Limb (tissue), 2 donors: ENCODE measurements around the gene SLC5A11.
"Not testable (repeated sequence)": the region's sequence is repeated elsewhere in the genome, so short reads cannot be mapped to it uniquely, and the experiment has no call there.

ENCODE experiments used
- DNase-seq, 2 donors: peaks; one replicate each; pipeline ENCODE4 v3.0.0-alpha.2; 2016; ENCODE audit errors: extremely low spot score in 2 of 2

The SLC5A11 gene

DNA sequence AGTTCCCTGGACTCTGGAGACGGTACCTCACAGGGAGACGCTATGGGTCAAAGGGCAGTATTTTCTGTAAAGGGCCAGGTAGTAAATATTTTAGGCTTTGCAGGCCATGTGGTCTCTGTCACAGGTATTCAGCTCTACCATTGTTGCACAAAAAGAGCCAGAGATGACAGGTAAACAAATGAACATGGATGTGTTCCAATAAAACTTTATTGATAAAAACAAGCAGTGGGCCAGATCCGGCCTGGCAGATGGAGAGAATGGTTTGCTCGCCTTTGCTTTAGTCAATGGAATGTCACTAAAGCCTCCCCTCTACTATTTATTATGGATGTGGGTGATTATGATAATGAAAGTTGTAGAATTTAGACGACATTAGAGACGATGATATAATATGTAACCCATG lies 8.9 kb upstream of the SLC5A11 start:
- no peak for DNase-seq

DNA sequence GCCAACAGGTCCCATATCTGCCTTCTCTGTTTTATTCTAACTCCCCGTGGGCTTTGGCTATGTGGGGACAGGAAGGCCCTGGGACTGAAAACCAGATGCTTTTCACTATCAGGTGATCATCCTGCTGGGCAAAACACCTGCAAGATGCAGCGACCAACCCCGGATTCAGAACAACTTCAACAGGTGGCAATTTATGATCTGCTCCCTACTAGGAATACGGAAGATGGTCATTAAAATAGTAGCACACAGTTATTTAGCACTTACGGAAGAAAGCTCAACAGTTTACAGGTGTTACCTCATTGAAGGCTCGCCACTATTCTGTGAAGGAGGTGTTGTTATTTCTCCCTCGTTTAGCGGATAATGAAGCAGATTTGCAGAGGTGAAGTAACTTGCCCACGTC lies 7.8 kb upstream of the SLC5A11 start:
- no peak for DNase-seq

DNA sequence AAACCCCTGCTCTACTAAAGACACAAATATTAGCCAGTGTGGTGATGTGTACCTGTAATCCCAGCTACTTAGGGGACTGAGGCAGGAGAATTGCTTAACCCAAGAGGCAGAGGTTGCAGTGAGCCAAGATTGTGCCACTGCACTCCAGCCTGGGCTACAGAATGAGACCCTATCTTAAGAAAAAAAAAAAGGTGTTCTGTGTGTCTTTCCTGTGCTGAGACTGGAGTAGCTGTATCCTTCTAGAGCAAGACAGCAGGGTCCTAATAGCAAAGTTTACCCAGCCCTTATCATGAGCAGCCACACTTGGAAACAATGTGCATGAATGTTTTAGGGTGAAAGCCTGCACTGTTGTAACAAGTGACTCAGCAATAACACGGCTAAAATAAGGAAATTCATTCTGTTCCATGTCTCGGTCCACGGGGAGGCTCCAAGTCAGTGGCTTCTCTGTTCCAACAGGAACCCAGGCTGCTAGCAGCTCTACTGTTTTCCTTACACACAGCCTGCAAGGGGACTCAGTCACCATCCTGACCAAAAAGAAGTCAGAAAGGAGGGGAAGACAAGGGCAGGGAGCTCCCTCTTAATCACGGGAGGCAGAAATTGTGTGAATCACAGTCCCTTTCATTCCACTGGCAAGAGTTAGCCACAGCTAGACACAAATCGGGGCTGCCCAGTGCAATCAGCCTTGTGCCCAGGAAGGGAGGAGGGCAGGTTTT lies 7.1 kb upstream of the SLC5A11 start:
- no peak for DNase-seq

DNA sequence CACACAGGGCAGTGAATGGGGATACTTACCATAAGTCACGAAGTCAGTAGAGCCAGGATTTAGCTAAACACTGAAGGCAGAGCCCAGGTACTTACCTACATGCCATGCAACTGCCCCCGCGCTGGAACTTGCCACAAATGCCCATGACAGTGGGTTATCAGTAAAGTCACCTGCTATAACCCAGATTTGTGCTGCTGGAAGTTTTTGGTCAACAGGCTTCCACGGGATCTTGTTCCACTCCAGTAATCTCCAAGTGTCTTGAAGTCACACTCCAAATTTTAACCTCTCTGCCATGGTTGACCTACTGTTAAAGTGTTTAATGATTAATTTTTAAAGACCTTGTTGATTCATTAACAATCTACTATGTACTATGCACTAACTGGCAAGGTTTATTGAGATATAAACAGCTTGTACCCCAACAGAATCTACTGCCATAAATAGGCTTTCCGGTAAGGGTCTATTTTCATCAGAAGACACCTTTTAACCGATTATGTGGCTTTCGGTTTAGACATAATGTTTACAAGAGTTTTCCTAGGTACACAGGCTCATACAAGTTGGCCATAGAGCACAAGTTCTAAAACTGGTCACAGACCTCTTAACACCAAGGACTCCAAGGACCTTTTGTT lies 6.3 kb upstream of the SLC5A11 start:
- DNase-seq, result no peak

DNA sequence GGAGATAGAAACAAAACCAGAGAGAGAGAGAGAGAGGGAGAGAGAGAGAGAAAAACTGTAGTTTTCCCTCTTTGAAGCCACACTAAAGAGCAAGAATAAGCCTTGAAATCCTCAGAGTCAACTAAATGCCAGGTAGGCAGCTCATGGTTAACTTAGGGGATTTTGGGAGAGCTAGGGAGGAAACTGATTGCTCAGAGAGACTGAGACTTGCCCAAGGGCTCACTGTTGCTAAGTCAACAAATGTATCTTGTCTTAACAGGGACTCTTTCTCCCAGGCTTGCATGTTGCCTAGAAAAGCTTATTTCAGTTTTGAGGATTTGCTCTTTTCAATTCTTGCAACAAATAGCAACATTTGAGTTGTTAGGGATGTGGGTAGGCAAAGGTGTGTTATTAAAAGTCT lies 4.5 kb upstream of the SLC5A11 start:
- DNase-seq, result no peak

DNA sequence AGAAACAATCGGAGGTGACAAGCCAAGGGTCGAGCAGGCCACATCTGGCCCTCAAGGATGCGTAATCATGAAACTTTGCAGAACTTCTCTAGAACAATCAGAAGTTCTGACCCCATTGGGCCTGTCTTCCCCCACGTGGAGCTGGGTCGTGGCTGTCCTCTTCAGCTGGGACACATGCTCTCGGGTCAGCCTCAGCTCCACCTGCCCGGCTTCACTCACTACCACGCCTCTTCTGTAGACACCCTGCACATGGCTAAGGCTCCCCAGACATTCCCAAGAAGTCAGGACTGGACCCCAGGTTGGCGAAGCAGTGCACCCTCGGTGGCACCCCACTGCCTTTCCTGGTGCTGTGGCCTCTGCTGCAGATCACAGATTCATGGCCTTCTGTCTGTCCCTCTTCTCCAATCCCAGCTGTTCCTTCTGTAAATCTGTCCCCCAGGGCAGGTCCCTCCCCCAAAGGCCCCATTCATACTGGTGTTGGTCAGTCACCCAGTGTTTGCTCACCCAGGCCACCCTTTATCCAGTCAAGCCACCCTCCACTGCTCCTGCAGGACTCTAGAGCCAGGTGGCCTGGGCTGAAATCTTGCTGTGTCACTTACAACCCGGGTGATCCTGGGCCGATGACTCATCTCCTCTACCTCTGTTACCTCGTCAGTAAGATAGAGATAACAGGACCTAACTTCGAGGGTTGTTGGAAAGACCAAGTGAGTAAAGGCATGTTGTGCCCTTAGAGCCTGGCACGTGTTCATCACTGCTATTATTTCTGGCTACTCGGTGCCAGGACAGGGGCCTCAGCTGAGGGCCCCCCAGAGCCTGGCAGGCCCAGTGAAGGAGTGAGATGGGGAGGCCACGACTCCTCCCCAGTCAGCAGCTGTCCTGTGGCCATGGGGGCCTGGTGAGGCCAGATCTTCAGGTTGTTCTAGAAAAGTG lies 1.4 kb upstream of the SLC5A11 start:
- no peak for DNase-seq

DNA sequence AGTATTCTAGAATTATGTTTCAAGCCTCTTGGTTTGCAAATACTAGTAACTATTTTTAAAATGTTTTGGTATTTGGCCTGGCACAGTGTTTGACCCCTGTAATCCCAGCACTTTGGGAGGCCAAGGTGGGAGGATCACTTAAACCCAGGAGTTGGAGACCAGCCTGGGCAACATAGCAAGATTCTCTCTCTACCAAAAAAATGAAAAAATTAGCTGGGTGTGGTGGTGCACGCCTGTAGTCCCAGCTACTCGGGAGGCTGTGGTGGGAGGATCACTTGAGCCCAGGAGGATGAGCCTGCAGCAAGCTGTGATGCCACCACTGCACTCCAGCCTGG lies 765 bp upstream of the SLC5A11 start:
- not testable (repeated sequence) for DNase-seq

DNA sequence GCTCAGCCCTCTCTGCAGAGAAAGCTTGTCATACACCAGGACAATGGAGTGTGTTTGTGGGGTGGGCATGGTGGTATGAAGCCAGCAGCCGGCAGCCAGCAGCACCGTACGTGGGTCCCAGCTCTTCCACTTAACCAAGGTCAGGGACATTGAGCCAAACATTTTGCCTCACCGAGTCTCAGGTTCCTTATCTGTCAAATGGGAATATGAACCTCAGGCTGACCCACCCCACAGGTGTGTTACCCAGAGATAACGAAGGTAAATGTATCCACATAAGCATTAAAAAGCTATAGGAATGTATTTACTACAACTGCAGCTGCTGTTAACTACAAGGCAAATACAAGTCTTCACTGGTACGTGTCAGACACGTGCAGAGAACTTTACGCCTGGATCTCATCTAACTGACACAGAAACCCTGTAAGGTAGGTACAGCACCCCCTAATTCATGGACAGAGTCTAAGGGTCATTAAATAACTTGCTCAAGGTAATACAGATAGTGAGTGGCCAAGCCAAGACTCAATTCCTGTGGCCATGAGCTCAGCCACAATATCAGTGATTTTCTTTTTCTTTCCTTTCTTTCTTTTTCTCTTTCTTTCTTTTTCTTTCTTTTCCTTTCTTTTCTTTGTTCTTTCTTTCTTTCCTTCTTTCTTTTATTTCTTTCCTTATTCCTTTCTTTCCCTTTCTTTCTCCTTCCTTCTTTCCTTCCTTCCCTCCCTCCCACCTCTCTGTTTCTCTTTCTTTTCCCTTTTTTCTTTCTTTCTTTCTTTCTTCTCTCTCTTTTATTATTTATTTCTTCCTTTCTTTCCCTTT lies 990 bp downstream of the SLC5A11 start:
- DNase-seq, result no peak

DNA sequence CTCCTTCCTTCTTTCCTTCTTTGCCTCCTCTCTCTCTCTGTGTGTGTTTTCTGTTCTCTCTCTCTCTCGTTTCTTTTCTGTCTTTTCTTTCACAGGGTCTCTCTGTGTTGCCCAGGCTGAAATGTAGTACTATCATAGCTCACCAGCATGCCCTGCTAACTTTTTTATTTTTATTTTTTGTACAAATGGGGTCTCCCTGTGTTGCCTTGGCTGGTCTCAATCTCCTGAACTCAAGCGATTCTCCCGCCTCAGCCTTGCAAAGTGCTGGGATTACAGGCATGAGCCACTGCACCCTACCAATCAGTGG lies 1.5 kb downstream of the SLC5A11 start:
- no peak for DNase-seq

DNA sequence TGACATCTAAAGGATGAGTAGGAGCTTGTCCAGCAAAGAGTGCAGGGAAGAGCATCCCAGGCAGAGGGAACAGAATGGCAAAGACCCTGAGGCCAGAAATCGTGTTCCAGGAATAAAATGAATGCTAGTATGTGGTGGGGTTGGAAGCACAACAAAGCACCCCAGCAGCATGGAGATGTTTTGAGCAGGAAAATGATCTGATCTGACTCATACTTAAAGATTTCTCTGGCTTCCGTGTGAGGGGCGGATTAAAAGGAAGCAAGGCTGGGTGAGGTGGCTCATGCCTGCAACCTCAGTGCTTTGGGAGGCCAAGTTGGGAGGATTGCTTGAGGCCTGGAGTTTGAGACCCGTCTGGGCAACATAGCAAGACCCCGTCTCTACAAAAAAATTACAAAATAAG lies 2.3 kb downstream of the SLC5A11 start:
- DNase-seq, result no peak

DNA sequence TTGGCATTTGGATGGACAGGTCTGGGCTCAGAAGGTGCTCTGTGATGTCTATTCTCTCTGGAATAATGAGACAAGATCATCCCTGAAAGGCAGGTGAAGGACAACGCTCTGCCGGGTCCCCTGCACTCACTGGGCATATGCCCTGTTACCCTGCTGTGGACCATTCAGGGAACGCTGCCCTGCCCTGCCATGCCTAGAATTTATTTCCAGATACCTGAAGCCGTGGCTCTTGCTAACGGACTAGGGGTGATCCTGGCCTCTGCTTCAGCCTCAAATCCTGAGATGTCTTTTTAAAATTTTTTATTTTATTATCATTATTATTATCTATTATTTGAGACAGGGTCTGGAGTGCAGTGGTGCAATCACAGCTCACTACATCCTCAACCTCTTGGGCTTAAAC lies 3.9 kb downstream of the SLC5A11 start:
- no peak for DNase-seq

DNA sequence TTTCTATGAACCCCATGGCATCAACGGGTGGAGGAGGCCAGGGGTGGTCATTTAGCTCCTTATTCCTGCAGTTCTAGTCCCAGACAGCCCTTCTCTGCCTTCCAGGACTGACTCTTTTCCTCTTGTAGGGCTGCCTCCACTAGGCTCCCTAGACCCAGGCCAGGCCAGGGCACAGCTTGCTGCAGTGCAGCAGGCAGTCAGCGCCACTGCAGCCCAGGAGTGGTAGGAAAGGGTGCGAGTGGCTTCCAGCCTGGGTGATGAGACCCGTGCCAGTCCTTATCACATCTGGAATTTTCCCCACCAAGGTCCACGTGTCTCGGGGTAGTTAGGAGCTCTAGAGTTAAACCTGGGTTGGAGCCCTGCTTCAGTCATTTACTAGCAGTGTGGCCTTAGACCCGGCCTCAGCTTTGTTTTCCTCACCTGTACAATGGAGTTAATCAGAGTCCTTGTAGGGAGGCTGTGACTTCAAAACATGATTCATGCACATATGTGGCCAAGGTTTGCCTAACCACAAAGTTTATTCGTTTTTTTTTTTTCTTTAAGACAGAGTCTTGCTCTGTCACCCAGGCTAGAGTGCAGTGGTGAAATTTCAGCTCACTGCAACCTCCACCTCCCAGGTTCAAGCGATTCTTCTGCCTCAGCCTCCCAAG lies 4.7 kb downstream of the SLC5A11 start:
- no peak for DNase-seq

DNA sequence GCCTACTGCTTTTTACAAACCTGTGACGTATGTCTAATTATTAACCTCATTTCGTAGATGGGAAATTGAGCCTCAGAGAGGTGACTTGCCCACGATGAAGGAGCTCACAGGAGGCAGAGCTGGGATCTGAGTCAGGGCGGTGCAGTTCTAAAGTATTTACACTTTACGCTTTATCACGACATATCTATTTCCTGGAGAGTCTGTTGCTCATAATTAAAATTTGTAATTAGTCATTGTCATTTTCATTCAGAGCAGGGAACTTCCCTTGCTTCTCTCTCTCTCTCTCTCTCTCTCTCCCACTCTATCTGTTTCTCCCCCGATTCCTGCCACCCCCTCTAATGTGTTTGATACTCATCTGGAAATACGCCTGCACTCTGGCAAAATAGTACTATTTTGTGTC lies 5.9 kb downstream of the SLC5A11 start:
- no peak for DNase-seq

DNA sequence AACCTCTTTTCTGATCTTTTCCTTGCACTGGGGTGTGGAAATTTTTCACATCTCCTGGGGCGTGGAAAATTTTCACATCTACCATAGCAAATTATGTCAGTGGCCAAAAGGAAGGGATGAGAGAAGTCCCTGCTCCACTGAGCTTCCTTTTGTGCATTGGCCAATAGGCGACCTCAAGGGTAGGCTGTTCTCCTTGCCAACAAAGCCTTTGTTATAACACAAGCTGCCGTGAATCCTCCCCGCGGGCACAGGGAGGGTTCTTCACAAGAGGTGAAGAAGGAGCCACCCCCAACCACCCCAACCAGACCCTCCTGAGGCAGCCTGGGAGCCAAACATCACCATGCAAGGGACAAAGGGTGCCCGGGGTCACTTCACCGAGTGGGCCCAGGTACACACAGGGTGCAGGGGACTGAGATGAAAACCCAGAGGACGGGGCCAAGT lies 6.5 kb downstream of the SLC5A11 start:
- no peak for DNase-seq

DNA sequence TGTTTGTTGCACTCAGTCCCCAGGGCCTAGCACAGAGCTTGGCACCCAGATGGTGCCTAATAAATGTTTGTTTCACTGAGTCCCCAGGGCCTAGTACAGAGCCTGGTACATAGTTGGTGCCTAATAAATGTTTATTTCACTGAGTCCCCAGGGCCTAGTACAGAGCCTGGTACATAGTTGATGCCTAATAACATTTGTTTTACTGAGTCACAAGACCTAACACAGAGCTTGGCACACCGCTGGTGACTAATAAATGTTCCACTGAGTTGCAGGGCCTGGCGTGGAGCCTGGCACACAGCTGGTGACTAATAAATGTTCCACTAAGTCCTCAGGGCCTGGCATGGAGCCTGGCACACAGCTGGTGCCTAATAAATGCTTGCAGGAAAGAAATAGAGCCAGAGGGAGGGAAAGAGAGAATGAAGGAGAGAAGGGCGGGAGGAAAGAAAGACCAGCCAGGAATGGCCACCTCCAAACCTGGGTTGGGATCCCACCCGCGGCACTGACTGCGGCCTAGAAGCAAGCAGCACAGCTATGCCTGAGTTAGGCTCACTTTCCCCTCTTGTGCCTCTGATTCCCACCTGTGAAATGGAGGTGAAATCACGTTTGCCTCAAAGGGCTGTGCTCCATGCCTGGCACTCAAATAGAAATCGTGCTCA lies 7.5 kb downstream of the SLC5A11 start:
- no peak for DNase-seq

DNA sequence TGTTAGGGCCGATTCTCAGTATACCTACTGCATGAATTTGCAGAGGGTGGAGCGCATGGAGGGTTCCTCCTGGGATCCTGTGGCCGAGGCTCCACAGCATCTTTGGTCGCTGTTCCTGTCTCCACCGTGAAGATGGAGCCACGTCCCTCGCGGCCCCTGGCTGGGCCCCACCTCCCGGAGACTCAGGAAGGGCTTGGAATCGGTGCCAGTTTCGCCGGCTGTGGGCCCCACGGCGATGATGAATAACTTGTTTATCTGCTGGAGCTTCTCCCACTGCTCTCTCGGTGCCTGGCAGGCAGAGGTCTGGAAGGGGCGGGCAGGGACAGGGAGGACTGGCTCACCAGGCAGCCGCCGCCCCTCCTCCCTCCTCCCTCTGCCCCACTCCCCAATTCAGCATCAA lies 8.1 kb downstream of the SLC5A11 start:
- DNase-seq, result peak in 1 of 2 donors; percentile 33

DNA sequence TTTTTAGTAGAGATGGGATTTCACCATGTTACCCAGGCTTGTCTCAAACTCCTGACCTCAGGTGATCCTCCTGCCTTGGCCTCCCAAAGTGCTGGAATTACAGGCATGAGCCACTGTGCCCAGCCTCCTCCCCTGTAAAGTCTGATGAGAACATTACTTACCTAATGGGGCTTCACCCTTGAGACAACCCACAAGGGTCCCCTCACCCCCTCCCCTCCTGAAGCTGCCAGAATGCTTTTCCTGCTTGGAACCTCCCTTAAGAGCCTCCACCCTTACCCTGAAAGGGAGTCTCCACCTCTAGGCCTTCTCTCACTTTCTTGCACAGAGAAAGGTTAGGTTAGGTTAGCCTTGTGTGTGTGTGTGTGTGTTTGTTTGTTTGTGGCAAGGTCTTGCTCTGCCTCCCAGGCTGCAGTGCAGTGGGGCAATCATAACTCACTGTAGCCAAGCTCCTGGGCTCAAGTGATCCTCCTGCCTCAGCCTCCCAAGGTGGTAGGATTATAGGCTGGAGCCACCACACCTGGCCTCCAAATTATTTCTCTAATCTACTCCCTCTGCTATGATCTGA lies 8.9 kb downstream of the SLC5A11 start:
- no peak for DNase-seq

DNA sequence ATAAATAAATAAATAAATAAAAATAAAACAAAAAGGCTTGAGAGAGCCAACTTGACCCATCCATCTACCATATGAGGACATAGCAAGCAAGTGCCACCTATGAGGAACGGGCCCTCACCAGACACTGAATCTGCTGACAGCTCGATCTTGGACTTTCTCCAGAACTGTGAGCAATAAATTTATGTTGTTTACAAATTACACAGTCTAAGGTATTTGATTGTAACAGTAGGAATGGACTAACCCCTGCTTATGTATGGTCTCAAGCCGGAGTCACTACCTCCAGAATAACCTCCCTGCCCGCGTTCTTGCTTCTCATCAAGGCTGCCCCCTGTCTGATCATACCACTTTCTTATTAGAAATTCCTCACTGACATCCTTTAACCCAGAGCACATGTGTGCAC lies 9.9 kb downstream of the SLC5A11 start:
- DNase-seq, result no peak

DNA sequence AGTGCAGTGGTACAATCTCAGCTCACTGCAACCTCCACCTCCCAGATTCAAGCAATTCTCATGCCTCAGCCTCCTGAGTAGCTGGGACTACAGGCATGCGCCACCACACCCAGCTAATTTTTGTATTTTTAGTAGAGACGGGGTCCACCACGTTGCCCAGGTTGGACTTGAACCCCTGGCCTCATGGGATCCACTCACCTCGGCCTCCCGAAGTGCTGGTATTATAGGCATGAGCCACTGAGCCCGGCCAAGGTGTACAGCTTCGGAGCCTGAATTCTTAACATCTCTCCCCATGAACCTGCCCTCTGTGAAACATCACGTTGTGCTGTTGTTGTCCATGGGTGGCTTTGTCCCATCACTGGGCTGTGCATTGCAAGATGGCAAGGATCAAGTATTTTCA lies 11.1 kb downstream of the SLC5A11 start:
- not testable (repeated sequence) for DNase-seq
